ENCODE data around the gene PTH2R.

DNA sequence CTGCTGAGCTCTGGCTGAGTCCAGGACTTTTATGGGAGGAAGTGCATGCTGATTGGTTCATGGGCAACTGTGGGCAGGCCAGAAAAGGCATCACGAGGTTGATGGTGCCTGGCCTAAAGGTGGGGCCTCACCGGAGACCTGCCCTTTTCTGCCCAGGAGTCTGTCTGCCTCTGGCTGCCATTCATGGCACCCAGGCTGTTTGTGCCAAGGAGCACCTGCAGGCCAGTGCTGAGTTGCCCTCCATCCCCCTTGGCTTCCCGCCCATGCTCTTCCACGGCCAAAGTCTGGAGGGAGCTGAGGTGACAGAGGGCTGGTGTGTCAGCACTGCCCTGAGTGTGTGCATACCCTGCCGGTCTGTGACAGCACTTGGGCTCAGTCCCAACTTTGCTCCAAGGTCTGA lies 123.2 kb downstream of the PTH2R start:
- TF ChIP-seq, protein P1, sequence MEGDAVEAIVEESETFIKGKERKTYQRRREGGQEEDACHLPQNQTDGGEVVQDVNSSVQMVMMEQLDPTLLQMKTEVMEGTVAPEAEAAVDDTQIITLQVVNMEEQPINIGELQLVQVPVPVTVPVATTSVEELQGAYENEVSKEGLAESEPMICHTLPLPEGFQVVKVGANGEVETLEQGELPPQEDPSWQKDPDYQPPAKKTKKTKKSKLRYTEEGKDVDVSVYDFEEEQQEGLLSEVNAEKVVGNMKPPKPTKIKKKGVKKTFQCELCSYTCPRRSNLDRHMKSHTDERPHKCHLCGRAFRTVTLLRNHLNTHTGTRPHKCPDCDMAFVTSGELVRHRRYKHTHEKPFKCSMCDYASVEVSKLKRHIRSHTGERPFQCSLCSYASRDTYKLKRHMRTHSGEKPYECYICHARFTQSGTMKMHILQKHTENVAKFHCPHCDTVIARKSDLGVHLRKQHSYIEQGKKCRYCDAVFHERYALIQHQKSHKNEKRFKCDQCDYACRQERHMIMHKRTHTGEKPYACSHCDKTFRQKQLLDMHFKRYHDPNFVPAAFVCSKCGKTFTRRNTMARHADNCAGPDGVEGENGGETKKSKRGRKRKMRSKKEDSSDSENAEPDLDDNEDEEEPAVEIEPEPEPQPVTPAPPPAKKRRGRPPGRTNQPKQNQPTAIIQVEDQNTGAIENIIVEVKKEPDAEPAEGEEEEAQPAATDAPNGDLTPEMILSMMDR (IDR thresholded peaks at IDR 0.05; ENCODE audit: extremely low read depth in 1 of 2, insufficient read depth in 1 of 2, low read depth in 1 of 2, low read length in 2 of 2), result no peak
- TF ChIP-seq POLR2A (IDR thresholded peaks at IDR 0.05; ENCODE audit: low read depth, low read length), result no peak
- TF ChIP-seq, protein P2, sequence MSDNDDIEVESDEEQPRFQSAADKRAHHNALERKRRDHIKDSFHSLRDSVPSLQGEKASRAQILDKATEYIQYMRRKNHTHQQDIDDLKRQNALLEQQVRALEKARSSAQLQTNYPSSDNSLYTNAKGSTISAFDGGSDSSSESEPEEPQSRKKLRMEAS (IDR thresholded peaks at IDR 0.05; ENCODE audit: insufficient read depth, insufficient read length), result no peak
- TF ChIP-seq POLR2AphosphoS5 (IDR thresholded peaks at IDR 0.05; ENCODE audit: insufficient read depth, low read depth, low read length), result no peak
- TF ChIP-seq MYC (IDR thresholded peaks at IDR 0.05; ENCODE audit: low read depth, low read length), result no peak
- TF ChIP-seq EZH2 (IDR thresholded peaks at IDR 0.05; ENCODE audit: borderline replicate concordance, low read depth, low read length, severe bottlenecking), result no peak
- no peak for TF ChIP-seq GATA2 (IDR thresholded peaks at IDR 0.05; ENCODE audit: insufficient read depth, insufficient read length, low read depth, low read length)
